IPS-20b (cell line): ENCODE results near the gene MAN2B1.

Experiments used
- H3K27ac ChIP-seq: one replicate; pipeline ENCODE4 v1.5.1; 2013; ENCODE audit warnings: low read length
- H3K27me3 ChIP-seq: 2 replicates; pipeline ENCODE4 v1.6.1; 2013; ENCODE audit warnings: mild to moderate bottlenecking, low read length, inconsistent platforms; ENCODE audit not compliant: insufficient read depth
- H3K36me3 ChIP-seq: 2 replicates; pipeline ENCODE4 v1.6.1; 2013; ENCODE audit warnings: low read depth, mild to moderate bottlenecking, inconsistent platforms, low read length, moderate library complexity; ENCODE audit not compliant: insufficient read depth
- H3K4me1 ChIP-seq: 2 replicates; pipeline ENCODE4 v1.6.1; 2013; ENCODE audit warnings: mild to moderate bottlenecking, control low read depth, inconsistent platforms, low read length, moderate library complexity; ENCODE audit not compliant: insufficient read depth
- H3K4me3 ChIP-seq: 2 replicates; pipeline ENCODE4 v1.5.1; 2013; ENCODE audit warnings: mild to moderate bottlenecking, low read length, inconsistent platforms
- H3K9ac ChIP-seq: 2 replicates; pipeline ENCODE4 v1.6.1; 2013; ENCODE audit warnings: low read depth, mild to moderate bottlenecking, inconsistent platforms, low read length, moderate library complexity
- H3K9me3 ChIP-seq: 2 replicates; pipeline ENCODE4 v1.6.1; 2013; ENCODE audit warnings: mild to moderate bottlenecking, low read depth, low read length, inconsistent platforms; ENCODE audit not compliant: insufficient read depth

Gene MAN2B1

GRCh38 chr19:12603714-12604113 is 62.8 kb downstream of the MAN2B1 start:
- Histone ChIP-seq H3K4me3 (no peak overlapping the region), H3K27ac (no peak overlapping the region), H3K27me3 (no peaks in the 10 kb centered on the region), H3K36me3 (0 out of 2 replicates have a peak, but pooled peaks cover 8% of the 10 kb centered on the region), H3K4me1 (no peaks in the 10 kb centered on the region), H3K9me3 (no peaks in the 10 kb centered on the region), H3K9ac (no peak overlapping the region)

- Histone ChIP-seq H3K27ac (no peak overlapping the region), H3K27me3 (no peaks in the 10 kb centered on the region), H3K4me3 (no peak overlapping the region), H3K4me1 (no peaks in the 10 kb centered on the region), H3K9me3 (no peaks in the 10 kb centered on the region), H3K9ac (no peak overlapping the region), H3K36me3 (no peaks in the 10 kb centered on the region)
These were observed 68.9 kb downstream of the MAN2B1 start for GRCh38 chr19:12597594-12597993.

- no peaks in the 10 kb centered on the region for H3K9me3 ChIP-seq
- no peak overlapping the region for H3K4me3 ChIP-seq
- H3K27me3 ChIP-seq: no peaks in the 10 kb centered on the region
- no peaks in the 10 kb centered on the region for H3K36me3 ChIP-seq
- H3K27ac ChIP-seq: no peak overlapping the region
- no peaks in the 10 kb centered on the region for H3K4me1 ChIP-seq
- H3K9ac ChIP-seq: no peak overlapping the region
These were observed 69.5 kb downstream of the MAN2B1 start for GRCh38 chr19:12596927-12597548.
